GM19238 (cell line): ENCODE results near the gene SCNN1B.

Experiments used
- DNase-seq: peaks from one replicate; pipeline ENCODE4 v3.0.0; 2011; ENCODE audit warnings: low spot score; ENCODE audit not compliant: insufficient read length

Gene SCNN1B

GRCh38 chr16:23319861-23320615 is 17.9 kb downstream of the SCNN1B start:
- no peak for DNase-seq

GRCh38 chr16:23320693-23321092 is 18.6 kb downstream of the SCNN1B start:
- DNase-seq, result no peak

GRCh38 chr16:23321206-23321875 is 19.2 kb downstream of the SCNN1B start:
- DNase-seq, result no peak

- DNase-seq, result no peak
Measured at GRCh38 chr16:23323224-23324030, 21.3 kb downstream of the SCNN1B start.

- DNase-seq, result no peak
Measured at GRCh38 chr16:23324727-23325126, 22.6 kb downstream of the SCNN1B start.

GRCh38 chr16:23327836-23328235 is 25.7 kb downstream of the SCNN1B start:
- DNase-seq, result no peak

GRCh38 chr16:23330161-23330560 is 28.1 kb downstream of the SCNN1B start:
- DNase-seq, result no peak

- DNase-seq, result no peak
Measured at GRCh38 chr16:23330583-23331249, 28.6 kb downstream of the SCNN1B start.

- no peak for DNase-seq
Measured at GRCh38 chr16:23333034-23333579, 31.0 kb downstream of the SCNN1B start.

GRCh38 chr16:23333831-23334456 is 31.8 kb downstream of the SCNN1B start:
- DNase-seq, result no peak

- DNase-seq, result peak; percentile 23
Measured at GRCh38 chr16:23334457-23334853, 32.4 kb downstream of the SCNN1B start.

- no peak for DNase-seq
Measured at GRCh38 chr16:23334950-23335349, 32.8 kb downstream of the SCNN1B start.

GRCh38 chr16:23337836-23338550 is 35.9 kb downstream of the SCNN1B start:
- DNase-seq, result no peak

GRCh38 chr16:23339787-23340186 is 37.7 kb downstream of the SCNN1B start:
- DNase-seq, result no peak

- no peak for DNase-seq
Measured at GRCh38 chr16:23342083-23342640, 40.1 kb downstream of the SCNN1B start.

- DNase-seq, result no peak
Measured at GRCh38 chr16:23343643-23344612, 41.8 kb downstream of the SCNN1B start.

- no peak for DNase-seq
Measured at GRCh38 chr16:23345237-23345636, 43.1 kb downstream of the SCNN1B start.

GRCh38 chr16:23348579-23349469 is 46.7 kb downstream of the SCNN1B start:
- no peak for DNase-seq
